Measurements from ENCODE around the gene TTC27. TPM values are rescaled to one million over a fixed set of nuclear protein-coding genes. Genes with fewer than 3 reads are reported as not detected.

Gene TTC27
- polyA plus RNA-seq, 1 donor (not counting 4 experiments of a cell fraction or from before 2014, with no cell fraction given) = 28.7 TPM

- no peaks in the 10 kb centered on the region for H3K9me1 ChIP-seq (ENCODE audit: control insufficient read depth, extremely low read depth, insufficient read depth, low read length)
- TF ChIP-seq EZH2 (IDR thresholded peaks at IDR 0.05; ENCODE audit: low read length) (no peak), CTCF (optimal IDR thresholded peaks at IDR 0.05 in 1 of 3, IDR thresholded peaks at IDR 0.05 in 1 of 3, conservative IDR thresholded peaks at IDR 0.05 in 1 of 3; ENCODE audit: extremely low read depth in 1 of 3, insufficient read depth in 2 of 3, low read length in 3 of 3) (no peak)
- H3K4me1 ChIP-seq (ENCODE audit: control insufficient read depth, extremely low read depth, insufficient read depth, low read length) = no peaks in the 10 kb centered on the region
- no peak overlapping the region for H3K9ac ChIP-seq (ENCODE audit: control insufficient read depth, extremely low read depth, insufficient read depth, low read length)
- H3K27ac ChIP-seq (ENCODE audit: control insufficient read depth, insufficient read depth, low read length) = no peak overlapping the region
- no peaks in the 10 kb centered on the region for H3K9me3 ChIP-seq (ENCODE audit: control insufficient read depth, low read depth, low read length)
- no peak overlapping the region for H2AFZ ChIP-seq (ENCODE audit: control insufficient read depth, low read length)
- H3K27me3 ChIP-seq (ENCODE audit: control insufficient read depth, extremely low read depth, insufficient read depth, low read length) = no peaks in the 10 kb centered on the region
- dilution Hi-C loops (cut with MboI; ENCODE audit: extremely low pct_ligation_motif_present, low sequenced_read_pairs) = no loop called here
- no peaks in the 10 kb centered on the region for H4K20me1 ChIP-seq (ENCODE audit: control insufficient read depth, extremely low read depth, insufficient read depth, low read length)
- no peaks in the 10 kb centered on the region for H3K36me3 ChIP-seq (ENCODE audit: control insufficient read depth in 2 of 2, extremely low read depth in 1 of 2, insufficient read depth in 2 of 2, low read length in 2 of 2)
- no peak overlapping the region for H3K4me3 ChIP-seq (ENCODE audit: control insufficient read depth in 2 of 3, extremely low read depth in 1 of 3, insufficient read depth in 2 of 3, low read depth in 1 of 3, low read length in 3 of 3)
- no peak for DNase-seq (ENCODE audit: low read depth, low spot score)
- no peak overlapping the region for H3K4me2 ChIP-seq (ENCODE audit: control insufficient read depth, extremely low read depth, insufficient read depth, low read depth, low read length)
- H3K79me2 ChIP-seq (ENCODE audit: control insufficient read depth, insufficient read depth, low read length) = no peaks in the 10 kb centered on the region
- FAIRE-seq = no peak
These were observed 149.9 kb downstream of the TTC27 start for GRCh38 chr2:32777714-32778113.

DNA sequence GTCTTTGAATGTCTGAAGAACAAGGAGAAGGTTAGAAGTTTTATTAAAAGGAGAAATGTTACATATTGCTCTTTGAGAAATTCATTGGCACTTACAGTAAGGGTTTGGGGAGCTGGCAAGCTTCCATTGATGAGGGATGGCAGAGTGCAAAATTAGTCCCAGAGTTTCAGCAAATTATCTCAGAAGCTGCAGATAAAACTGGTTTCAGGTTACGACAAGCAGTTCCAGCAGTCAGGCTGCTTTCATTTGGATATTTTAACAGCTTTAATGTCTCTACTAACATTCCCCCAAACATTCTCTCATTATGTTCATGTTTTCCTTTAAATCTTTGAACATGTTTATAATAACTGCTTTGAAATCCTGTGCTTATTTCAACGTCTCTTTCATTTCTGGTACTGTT lies 153.1 kb downstream of the TTC27 start:
- dilution Hi-C loops (cut with MboI; ENCODE audit: extremely low pct_ligation_motif_present, low sequenced_read_pairs) = no loop called here
- Histone ChIP-seq H4K20me1 (ENCODE audit: control insufficient read depth, extremely low read depth, insufficient read depth, low read length) (no peaks in the 10 kb centered on the region), H3K9me1 (ENCODE audit: control insufficient read depth, extremely low read depth, insufficient read depth, low read length) (no peaks in the 10 kb centered on the region), H3K4me2 (ENCODE audit: control insufficient read depth, extremely low read depth, insufficient read depth, low read depth, low read length) (no peak overlapping the region), H3K27ac (ENCODE audit: control insufficient read depth, insufficient read depth, low read length) (no peak overlapping the region), H3K27me3 (ENCODE audit: control insufficient read depth, extremely low read depth, insufficient read depth, low read length) (no peaks in the 10 kb centered on the region), H3K4me3 (ENCODE audit: control insufficient read depth in 2 of 3, extremely low read depth in 1 of 3, insufficient read depth in 2 of 3, low read depth in 1 of 3, low read length in 3 of 3) (no peak overlapping the region), H3K9ac (ENCODE audit: control insufficient read depth, extremely low read depth, insufficient read depth, low read length) (no peak overlapping the region), H3K79me2 (ENCODE audit: control insufficient read depth, insufficient read depth, low read length) (no peaks in the 10 kb centered on the region), H2AFZ (ENCODE audit: control insufficient read depth, low read length) (no peak overlapping the region), H3K4me1 (ENCODE audit: control insufficient read depth, extremely low read depth, insufficient read depth, low read length) (no peaks in the 10 kb centered on the region), H3K36me3 (ENCODE audit: control insufficient read depth in 2 of 2, extremely low read depth in 1 of 2, insufficient read depth in 2 of 2, low read length in 2 of 2) (no peaks in the 10 kb centered on the region), H3K9me3 (ENCODE audit: control insufficient read depth, low read depth, low read length) (no peaks in the 10 kb centered on the region)
- no peak for DNase-seq (ENCODE audit: low read depth, low spot score)
- no peak for FAIRE-seq
- TF ChIP-seq CTCF (optimal IDR thresholded peaks at IDR 0.05 in 1 of 3, IDR thresholded peaks at IDR 0.05 in 1 of 3, conservative IDR thresholded peaks at IDR 0.05 in 1 of 3; ENCODE audit: extremely low read depth in 1 of 3, insufficient read depth in 2 of 3, low read length in 3 of 3) = no peak
- TF ChIP-seq EZH2 (IDR thresholded peaks at IDR 0.05; ENCODE audit: low read length) = no peak

All from keratinocyte (primary cell).